GM23248 (cell line): Measurements from ENCODE around the gene ITGA6.

Source experiments
- EZH2 ChIP-seq: fragments of 200-600 bp; sonication (generic); IDR thresholded peaks from 2 replicates; pipeline ENCODE4 v1.6.1; 2018; ENCODE audit warnings: antibody characterized with exemption, mild to moderate bottlenecking; ENCODE audit not compliant: insufficient read depth, poor library complexity, severe bottlenecking
- EZH2phosphoT487 ChIP-seq: fragments of 200-600 bp; sonication (generic); IDR thresholded peaks from 2 replicates; pipeline ENCODE4 v1.6.1; 2018; ENCODE audit warnings: antibody characterized with exemption, moderate library complexity, mild to moderate bottlenecking, low read depth; ENCODE audit not compliant: insufficient read depth

DNA sequence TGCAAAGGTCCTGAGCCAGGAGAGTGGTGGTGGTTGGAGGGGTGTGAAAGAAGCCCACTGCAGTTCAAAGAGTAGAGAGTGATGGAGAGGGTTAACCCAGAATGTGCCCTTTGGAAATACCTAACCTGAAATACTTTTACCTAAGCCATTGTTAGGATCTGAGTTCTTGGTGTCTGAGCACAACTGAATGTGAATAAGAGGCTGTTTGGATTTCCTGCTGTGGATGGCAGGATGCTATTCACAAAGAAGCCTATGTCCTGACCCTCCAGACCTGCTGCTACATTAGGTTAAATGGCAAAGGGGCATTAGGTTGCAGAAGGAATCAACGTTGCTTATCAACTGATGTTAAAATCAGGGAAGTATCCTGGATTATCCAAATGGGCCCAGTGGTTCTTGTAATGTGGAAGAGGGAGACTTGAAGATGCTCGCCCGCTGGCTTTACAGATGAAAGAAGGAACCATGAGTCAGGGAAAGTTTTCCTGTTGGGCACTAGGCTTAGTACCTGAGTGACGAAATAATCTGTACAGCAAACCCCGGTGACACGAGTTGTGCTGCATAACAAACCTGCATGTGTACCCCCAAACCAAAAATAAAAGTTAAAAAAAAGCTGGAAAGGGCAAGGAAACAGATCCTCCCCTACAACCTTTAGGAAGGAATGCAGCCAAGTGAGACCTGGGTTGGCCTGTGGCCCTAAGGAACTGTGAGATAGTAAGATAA is 27.2 kb downstream of the ITGA6 start:
- no peak for TF ChIP-seq EZH2
- TF ChIP-seq EZH2phosphoT487, result no peak
